NCI-H446 (cell line): ENCODE results near the gene DLGAP4.
"Not testable (repeated sequence)": the region's sequence is repeated elsewhere in the genome, so short reads cannot be mapped to it uniquely, and the experiment has no call there.

ENCODE experiments used
- DNase-seq, 2 experiments: peaks; one replicate each; lab custom pipeline; 2025; lab: John Stamatoyannopoulos, UW

Gene DLGAP4

GRCh38 chr20:36455972-36456625 is 150.0 kb downstream of the DLGAP4 start:
- DNase-seq, result no peak

- DNase-seq, result peak; percentile 75 to 98
Observed at GRCh38 chr20:36460648-36461599, 154.8 kb downstream of the DLGAP4 start.

- DNase-seq, result peak in 1 of 2 experiments; percentile 32
Observed at GRCh38 chr20:36461600-36462439, 155.7 kb downstream of the DLGAP4 start.

- DNase-seq, result no peak
Observed at GRCh38 chr20:36462440-36463211, 156.5 kb downstream of the DLGAP4 start.

- DNase-seq, result no peak
Observed at GRCh38 chr20:36463212-36464061, 157.3 kb downstream of the DLGAP4 start.

GRCh38 chr20:36465109-36466080 is 159.3 kb downstream of the DLGAP4 start:
- peak in 1 of 2 experiments; percentile 39 for DNase-seq

GRCh38 chr20:36466089-36466488 is 159.9 kb downstream of the DLGAP4 start:
- DNase-seq, result no peak

GRCh38 chr20:36467076-36467999 is 161.2 kb downstream of the DLGAP4 start:
- peak in 1 of 2 experiments; percentile 71 for DNase-seq

- DNase-seq, result peak in 1 of 2 experiments; percentile 62
Observed at GRCh38 chr20:36468149-36469000, 162.2 kb downstream of the DLGAP4 start.

- no peak for DNase-seq
Observed at GRCh38 chr20:36469973-36470372, 163.8 kb downstream of the DLGAP4 start.

GRCh38 chr20:36471885-36472636 is 165.9 kb downstream of the DLGAP4 start:
- DNase-seq, result no peak

- DNase-seq, result no peak
Observed at GRCh38 chr20:36472637-36473090, 166.5 kb downstream of the DLGAP4 start.

- DNase-seq, result no peak
Observed at GRCh38 chr20:36473164-36473563, 167.0 kb downstream of the DLGAP4 start.

- no peak for DNase-seq
Observed at GRCh38 chr20:36474563-36474962, 168.4 kb downstream of the DLGAP4 start.

GRCh38 chr20:36475054-36475453 is 168.9 kb downstream of the DLGAP4 start:
- DNase-seq, result not testable (repeated sequence)

- no peak for DNase-seq
Observed at GRCh38 chr20:36477475-36477874, 171.3 kb downstream of the DLGAP4 start.
